HG02973 (cell line): Measurements from ENCODE around the gene UACA.

Experiments
- ATAC-seq: cut with Tn5 transposase; IDR thresholded peaks from one replicate; pipeline ENCODE4 v1.9.1; 2021; ENCODE audit warnings: moderate library complexity; ENCODE audit not compliant: unreplicated experiment

Gene UACA

GRCh38 chr15:70788114-70789049 lies 25.0 kb upstream of the UACA start:
- no peak for ATAC-seq

GRCh38 chr15:70786996-70787395 lies 23.6 kb upstream of the UACA start:
- ATAC-seq, result no peak

GRCh38 chr15:70783610-70784022 lies 20.3 kb upstream of the UACA start:
- no peak for ATAC-seq

- ATAC-seq, result no peak
These were observed 19.7 kb upstream of the UACA start for GRCh38 chr15:70783041-70783440.

GRCh38 chr15:70781236-70781635 lies 17.9 kb upstream of the UACA start:
- ATAC-seq, result no peak

GRCh38 chr15:70778258-70779076 lies 15.1 kb upstream of the UACA start:
- ATAC-seq, result no peak

GRCh38 chr15:70777170-70777926 lies 14.0 kb upstream of the UACA start:
- ATAC-seq, result no peak

GRCh38 chr15:70775160-70775559 lies 11.8 kb upstream of the UACA start:
- no peak for ATAC-seq

GRCh38 chr15:70772402-70772801 lies 9.0 kb upstream of the UACA start:
- no peak for ATAC-seq

- no peak for ATAC-seq
These were observed 7.5 kb upstream of the UACA start for GRCh38 chr15:70770863-70771262.

- ATAC-seq, result no peak
These were observed 5.0 kb upstream of the UACA start for GRCh38 chr15:70768257-70768883.

- no peak for ATAC-seq
These were observed 4.3 kb upstream of the UACA start for GRCh38 chr15:70767667-70768066.

- no peak for ATAC-seq
These were observed 3.2 kb upstream of the UACA start for GRCh38 chr15:70766597-70766996.

- ATAC-seq, result no peak
These were observed 2.3 kb upstream of the UACA start for GRCh38 chr15:70765504-70766281.

GRCh38 chr15:70763950-70764730 lies 782 bp upstream of the UACA start:
- ATAC-seq, result no peak

GRCh38 chr15:70762469-70763119 lies 764 bp downstream of the UACA start:
- ATAC-seq, result no peak

- no peak for ATAC-seq
These were observed 1.4 kb downstream of the UACA start for GRCh38 chr15:70761931-70762468.

GRCh38 chr15:70761046-70761445 lies 2.3 kb downstream of the UACA start:
- no peak for ATAC-seq
